Ishikawa (cell line): ENCODE measurements around the gene NEXN.

Experiments
- CEBPB ChIP-seq: IDR thresholded peaks from 2 replicates; pipeline ENCODE4 v1.6.1; 2012
- CREB1 ChIP-seq: IDR thresholded peaks from 2 replicates; pipeline ENCODE4 v1.6.1; 2012; ENCODE audit warnings: low read depth
- EGR1 ChIP-seq: IDR thresholded peaks from 2 replicates; pipeline ENCODE4 v1.6.1; 2012
- EP300 ChIP-seq: IDR thresholded peaks from 2 replicates; pipeline ENCODE4 v1.6.1; 2012; ENCODE audit warnings: borderline replicate concordance
- FOXM1 ChIP-seq: IDR thresholded peaks from 2 replicates; pipeline ENCODE4 v1.6.1; 2012; ENCODE audit warnings: low read depth, borderline replicate concordance
- NFIC ChIP-seq: IDR thresholded peaks from 2 replicates; pipeline ENCODE4 v1.6.1; 2012
- RAD21 ChIP-seq: IDR thresholded peaks from 2 replicates; pipeline ENCODE4 v1.6.1; 2012; ENCODE audit warnings: low read depth
- TAF1 ChIP-seq: IDR thresholded peaks from 2 replicates; pipeline ENCODE4 v1.6.1; 2012; ENCODE audit warnings: low read depth, mild to moderate bottlenecking
- TCF12 ChIP-seq: IDR thresholded peaks from 2 replicates; pipeline ENCODE4 v1.6.1; 2012; ENCODE audit warnings: low read depth
- TEAD4 ChIP-seq: IDR thresholded peaks from 2 replicates; pipeline ENCODE4 v1.6.1; 2012
- YY1 ChIP-seq: IDR thresholded peaks from 2 replicates; pipeline ENCODE4 v1.6.1; 2012; ENCODE audit warnings: low read depth
- ZBTB7A ChIP-seq: IDR thresholded peaks from 2 replicates; pipeline ENCODE4 v1.6.1; 2012; ENCODE audit warnings: low read depth
- TF ChIP-seq, protein P1 (sequence below): IDR thresholded peaks from 2 replicates; pipeline ENCODE4 v1.6.1; 2012; ENCODE audit warnings: low read depth, mild to moderate bottlenecking
- TF ChIP-seq, protein P2 (sequence below): IDR thresholded peaks from 2 replicates; pipeline ENCODE4 v1.6.1; 2012
- TF ChIP-seq, protein P3 (sequence below): IDR thresholded peaks from 2 replicates; pipeline ENCODE4 v1.6.1; 2012

The NEXN gene

DNA sequence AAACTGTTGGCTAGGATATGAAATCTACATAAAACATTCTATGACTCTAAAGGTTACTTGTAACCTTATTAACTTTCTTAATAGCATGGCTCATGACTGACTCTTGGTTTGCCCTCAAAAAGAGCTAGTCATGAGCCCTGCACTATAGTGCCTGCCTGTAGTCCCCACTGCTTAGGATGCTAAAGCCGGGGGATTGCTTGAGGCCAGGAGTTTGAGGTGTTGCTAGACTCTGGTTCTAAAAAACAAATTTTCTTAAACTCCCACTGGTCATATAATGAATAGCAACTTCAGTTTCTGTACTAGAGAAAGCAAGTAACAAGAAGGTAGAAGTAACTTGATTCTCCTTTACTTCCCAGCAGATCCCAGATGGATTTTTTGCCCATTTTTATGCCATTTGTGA, 15.8 kb upstream of the NEXN start:
- no peak for TF ChIP-seq RAD21
- TF ChIP-seq, protein P1, sequence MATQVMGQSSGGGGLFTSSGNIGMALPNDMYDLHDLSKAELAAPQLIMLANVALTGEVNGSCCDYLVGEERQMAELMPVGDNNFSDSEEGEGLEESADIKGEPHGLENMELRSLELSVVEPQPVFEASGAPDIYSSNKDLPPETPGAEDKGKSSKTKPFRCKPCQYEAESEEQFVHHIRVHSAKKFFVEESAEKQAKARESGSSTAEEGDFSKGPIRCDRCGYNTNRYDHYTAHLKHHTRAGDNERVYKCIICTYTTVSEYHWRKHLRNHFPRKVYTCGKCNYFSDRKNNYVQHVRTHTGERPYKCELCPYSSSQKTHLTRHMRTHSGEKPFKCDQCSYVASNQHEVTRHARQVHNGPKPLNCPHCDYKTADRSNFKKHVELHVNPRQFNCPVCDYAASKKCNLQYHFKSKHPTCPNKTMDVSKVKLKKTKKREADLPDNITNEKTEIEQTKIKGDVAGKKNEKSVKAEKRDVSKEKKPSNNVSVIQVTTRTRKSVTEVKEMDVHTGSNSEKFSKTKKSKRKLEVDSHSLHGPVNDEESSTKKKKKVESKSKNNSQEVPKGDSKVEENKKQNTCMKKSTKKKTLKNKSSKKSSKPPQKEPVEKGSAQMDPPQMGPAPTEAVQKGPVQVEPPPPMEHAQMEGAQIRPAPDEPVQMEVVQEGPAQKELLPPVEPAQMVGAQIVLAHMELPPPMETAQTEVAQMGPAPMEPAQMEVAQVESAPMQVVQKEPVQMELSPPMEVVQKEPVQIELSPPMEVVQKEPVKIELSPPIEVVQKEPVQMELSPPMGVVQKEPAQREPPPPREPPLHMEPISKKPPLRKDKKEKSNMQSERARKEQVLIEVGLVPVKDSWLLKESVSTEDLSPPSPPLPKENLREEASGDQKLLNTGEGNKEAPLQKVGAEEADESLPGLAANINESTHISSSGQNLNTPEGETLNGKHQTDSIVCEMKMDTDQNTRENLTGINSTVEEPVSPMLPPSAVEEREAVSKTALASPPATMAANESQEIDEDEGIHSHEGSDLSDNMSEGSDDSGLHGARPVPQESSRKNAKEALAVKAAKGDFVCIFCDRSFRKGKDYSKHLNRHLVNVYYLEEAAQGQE = no peak
- no peak for TF ChIP-seq TEAD4
- no peak for TF ChIP-seq CEBPB
- TF ChIP-seq EGR1 = no peak
- TF ChIP-seq NFIC = no peak
- no peak for TF ChIP-seq ZBTB7A
- no peak for TF ChIP-seq EP300
- TF ChIP-seq FOXM1 = no peak
- TF ChIP-seq, protein P2, sequence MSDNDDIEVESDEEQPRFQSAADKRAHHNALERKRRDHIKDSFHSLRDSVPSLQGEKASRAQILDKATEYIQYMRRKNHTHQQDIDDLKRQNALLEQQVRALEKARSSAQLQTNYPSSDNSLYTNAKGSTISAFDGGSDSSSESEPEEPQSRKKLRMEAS = no peak
- TF ChIP-seq TAF1 = no peak
- no peak for TF ChIP-seq YY1
- TF ChIP-seq CREB1 = no peak

DNA sequence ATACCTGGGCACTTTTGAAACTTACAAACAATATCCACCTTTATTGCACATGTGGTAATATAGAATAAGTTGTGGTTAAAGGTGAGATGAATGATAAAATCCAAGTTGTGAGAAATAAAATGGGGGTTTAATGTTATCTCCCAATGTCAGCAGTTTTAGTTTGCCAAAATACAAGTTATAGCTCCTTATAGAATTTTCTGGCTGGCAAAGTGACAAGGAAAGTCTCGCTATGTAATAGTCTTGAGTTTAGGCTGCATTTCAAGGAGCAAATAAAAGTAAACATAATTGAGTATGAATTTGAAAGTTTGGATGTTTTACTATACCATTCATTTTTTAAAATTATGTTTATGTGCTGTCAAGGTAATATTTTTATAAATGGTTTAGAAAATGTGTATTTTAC, 15.0 kb upstream of the NEXN start:
- TF ChIP-seq CEBPB = no peak
- no peak for TF ChIP-seq ZBTB7A
- TF ChIP-seq YY1 = no peak
- TF ChIP-seq EGR1 = no peak
- TF ChIP-seq TEAD4 = no peak
- no peak for TF ChIP-seq NFIC
- TF ChIP-seq, protein P3, sequence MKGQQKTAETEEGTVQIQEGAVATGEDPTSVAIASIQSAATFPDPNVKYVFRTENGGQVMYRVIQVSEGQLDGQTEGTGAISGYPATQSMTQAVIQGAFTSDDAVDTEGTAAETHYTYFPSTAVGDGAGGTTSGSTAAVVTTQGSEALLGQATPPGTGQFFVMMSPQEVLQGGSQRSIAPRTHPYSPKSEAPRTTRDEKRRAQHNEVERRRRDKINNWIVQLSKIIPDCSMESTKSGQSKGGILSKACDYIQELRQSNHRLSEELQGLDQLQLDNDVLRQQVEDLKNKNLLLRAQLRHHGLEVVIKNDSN = no peak
- no peak for TF ChIP-seq RAD21
- TF ChIP-seq CREB1 = no peak
- TF ChIP-seq TCF12 = no peak
- TF ChIP-seq, protein P2 = no peak
- TF ChIP-seq TAF1 = no peak
- no peak for TF ChIP-seq FOXM1
- TF ChIP-seq, protein P1 = no peak
- TF ChIP-seq EP300 = no peak

DNA sequence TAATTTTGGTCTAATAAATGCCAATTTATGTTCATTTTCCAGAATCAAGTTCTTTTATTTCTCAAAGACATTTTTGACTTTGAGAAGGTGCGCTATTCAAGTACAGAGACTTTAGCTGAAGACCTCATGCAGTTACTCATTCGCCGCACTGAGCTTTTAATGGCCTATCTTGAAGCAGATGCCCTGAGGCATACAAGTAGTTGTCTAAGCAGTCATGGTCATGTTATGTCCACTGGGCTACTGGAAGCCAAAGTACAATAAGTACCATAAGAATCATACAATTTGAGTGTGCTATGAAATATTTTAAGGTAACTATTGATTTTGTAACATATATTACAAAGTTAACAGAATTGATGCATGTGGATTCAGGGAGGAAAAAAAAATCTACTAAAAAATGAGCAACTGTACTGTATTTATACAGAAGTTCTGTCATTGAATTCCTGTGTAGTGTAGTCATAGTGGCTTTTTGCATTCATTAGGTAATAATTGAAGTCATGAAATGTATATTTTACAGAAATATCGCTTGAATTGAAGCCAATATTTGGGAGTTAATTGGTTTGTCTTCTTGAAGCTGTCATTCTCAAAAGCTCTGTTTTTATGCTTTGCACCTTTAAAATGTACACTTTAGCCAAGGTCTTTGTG, 13.5 kb upstream of the NEXN start:
- TF ChIP-seq, protein P2 = no peak
- TF ChIP-seq, protein P1 = no peak
- TF ChIP-seq CEBPB = no peak
- TF ChIP-seq, protein P3 = no peak
- no peak for TF ChIP-seq TEAD4
- no peak for TF ChIP-seq RAD21
- TF ChIP-seq NFIC = no peak
- no peak for TF ChIP-seq EGR1
- TF ChIP-seq TCF12 = no peak
- no peak for TF ChIP-seq ZBTB7A
- no peak for TF ChIP-seq TAF1
- no peak for TF ChIP-seq FOXM1
- no peak for TF ChIP-seq EP300
- TF ChIP-seq CREB1 = no peak
- TF ChIP-seq YY1 = no peak

DNA sequence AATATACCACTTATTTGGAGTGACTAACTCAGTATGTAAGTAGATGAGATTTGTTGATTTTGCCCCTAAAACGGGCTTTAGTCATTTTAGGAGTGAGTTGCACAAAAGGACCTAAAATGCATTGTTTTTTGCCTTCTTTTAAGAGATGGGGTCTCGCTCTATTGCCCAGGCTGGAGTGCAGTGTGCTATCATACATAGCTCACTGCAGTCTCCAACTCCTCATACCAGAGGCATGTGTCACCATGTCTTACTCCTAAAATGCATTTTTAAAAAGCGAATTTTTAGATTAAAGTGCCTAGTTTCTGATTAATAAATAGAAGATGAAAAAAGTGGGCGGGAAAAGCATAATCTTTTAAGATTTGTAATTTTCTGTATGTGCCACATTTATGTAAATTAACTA, 11.5 kb upstream of the NEXN start:
- TF ChIP-seq YY1 (no peak), TCF12 (no peak), EGR1 (no peak), ZBTB7A (no peak), CREB1 (no peak), RAD21 (no peak)
- TF ChIP-seq, protein P3 = no peak
- TF ChIP-seq, protein P1 = no peak
